SU-DHL-6 (cell line): ENCODE measurements around the gene RASA3.

Experiments
- H2AFZ ChIP-seq: fragments of 200-600 bp; sonication (generic); 2 replicates; pipeline ENCODE4 v1.6.1; 2014; ENCODE audit warnings: low read depth, mild to moderate bottlenecking, moderate library complexity, mixed read lengths, antibody characterized with exemption, low read length; ENCODE audit not compliant: severe bottlenecking
- H3F3A ChIP-seq: fragments of 200-600 bp; shearing (Covaris generic); 2 replicates; pipeline ENCODE4 v1.6.0; 2016; ENCODE audit warnings: antibody characterized with exemption, mild to moderate bottlenecking; ENCODE audit not compliant: insufficient read depth
- H3K27ac ChIP-seq: fragments of 200-600 bp; sonication (generic); 2 replicates; pipeline ENCODE4 v1.5.1; 2016; ENCODE audit warnings: low read depth, mild to moderate bottlenecking, low read length, moderate library complexity, mixed read lengths
- H3K27me3 ChIP-seq: fragments of 200-600 bp; sonication (generic), shearing (Covaris generic); 2 replicates; pipeline ENCODE4 v1.6.0; 2014; ENCODE audit warnings: mild to moderate bottlenecking, low read length
- H3K36me3 ChIP-seq: fragments of 200-600 bp; sonication (generic); 2 replicates; pipeline ENCODE4 v1.6.1; 2014; ENCODE audit warnings: mild to moderate bottlenecking, low read length, mixed read lengths
- H3K4me2 ChIP-seq: fragments of 300-600, 200-600 bp; shearing (Covaris generic), sonication (generic); 2 replicates; pipeline ENCODE4 v1.6.0; 2014; ENCODE audit warnings: low read length, low read depth, mild to moderate bottlenecking; ENCODE audit not compliant: poor library complexity, severe bottlenecking
- H3K4me3 ChIP-seq: fragments of 200-600 bp; sonication (generic); 2 replicates; pipeline ENCODE4 v1.5.1; 2014; ENCODE audit warnings: antibody characterized with exemption, low read length, mild to moderate bottlenecking, mixed read lengths; ENCODE audit not compliant: insufficient read depth, poor library complexity, severe bottlenecking
- H3K79me2 ChIP-seq: fragments of 200-600 bp; sonication (generic); 2 replicates; pipeline ENCODE4 v1.6.1; 2014; ENCODE audit warnings: mild to moderate bottlenecking, low read length, moderate library complexity; ENCODE audit not compliant: insufficient read depth
- H3K9ac ChIP-seq: fragments of 200-600 bp; sonication (generic); 2 replicates; pipeline ENCODE4 v1.7.0; 2014; ENCODE audit warnings: mild to moderate bottlenecking, low read length
- H3K9me2 ChIP-seq: fragments of 200-600 bp; sonication (generic); replicated peaks from 2 replicates; pipeline ENCODE4 v1.6.1; 2014; ENCODE audit warnings: low read length; ENCODE audit not compliant: insufficient read depth
- H3K9me3 ChIP-seq: fragments of 200-600 bp; sonication (generic); 2 replicates; pipeline ENCODE4 v1.6.1; 2014; ENCODE audit warnings: low read length, mixed read lengths; ENCODE audit not compliant: insufficient read depth
- H4K20me1 ChIP-seq: fragments of 200-600 bp; sonication (generic); 2 replicates; pipeline ENCODE4 v1.6.1; 2014; ENCODE audit warnings: low read depth, mild to moderate bottlenecking, antibody characterized with exemption, low read length, moderate library complexity, mixed read lengths
- EZH2phosphoT487 ChIP-seq: fragments of 200-600 bp; sonication (generic), shearing (Covaris generic); conservative IDR thresholded peaks from 2 replicates; pipeline ENCODE4 v1.6.1; 2018; ENCODE audit warnings: mild to moderate bottlenecking, antibody characterized with exemption, low read length, moderate library complexity, mixed read lengths
- TF ChIP-seq, protein P1 (sequence below): fragments of 200-600 bp; sonication (generic); IDR thresholded peaks from one replicate; pipeline ENCODE4 v1.5.1; 2017; ENCODE audit warnings: antibody characterized with exemption, mild to moderate bottlenecking, low read length, moderate library complexity; ENCODE audit not compliant: insufficient read depth, poor library complexity, severe bottlenecking

Gene RASA3

DNA sequence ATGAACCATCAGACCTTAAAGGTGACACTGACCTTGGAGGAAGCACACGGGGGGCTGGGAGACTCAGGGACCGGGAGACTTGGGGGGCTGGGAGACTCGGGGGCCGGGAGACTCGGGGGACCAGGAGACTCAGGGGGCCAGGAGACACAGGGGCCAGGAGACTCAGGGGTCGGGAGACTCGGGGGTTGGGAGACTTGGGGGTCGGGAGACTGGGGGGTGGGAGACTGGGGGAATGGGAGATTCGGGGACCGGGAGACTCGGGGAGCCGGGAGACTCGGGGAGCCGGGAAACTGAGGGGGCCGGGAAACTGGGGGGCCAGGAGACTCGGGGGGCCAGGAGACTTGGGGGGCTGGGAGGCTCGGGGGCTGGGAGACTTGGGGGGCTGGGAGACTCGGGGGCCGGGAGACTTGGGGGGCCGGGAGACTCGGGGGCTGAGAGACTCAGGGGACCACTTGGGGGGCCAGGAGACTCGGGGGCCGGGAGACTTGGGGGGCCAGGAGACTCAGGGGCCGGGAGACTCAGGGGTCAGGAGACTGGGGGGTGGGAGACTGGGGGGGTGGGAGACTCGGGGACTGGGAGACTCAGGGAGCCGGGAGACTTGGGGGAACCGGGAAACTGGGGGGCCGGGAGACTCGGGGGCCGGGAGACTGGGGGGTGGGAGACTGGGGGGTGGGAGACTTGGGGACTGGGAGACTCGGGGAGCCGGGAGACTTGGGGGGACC lies 62.9 kb downstream of the RASA3 start:
- H3K36me3 ChIP-seq = no peaks in the 10 kb centered on the region
- no peaks in the 10 kb centered on the region for H3K27me3 ChIP-seq
- no peak overlapping the region for H2AFZ ChIP-seq
- no peak overlapping the region for H3K27ac ChIP-seq
- no peak overlapping the region for H3K4me3 ChIP-seq
- H3K79me2 ChIP-seq = no peaks in the 10 kb centered on the region
- H4K20me1 ChIP-seq = no peaks in the 10 kb centered on the region
- no peak overlapping the region for H3K4me2 ChIP-seq
- TF ChIP-seq EZH2phosphoT487 = no peak
- TF ChIP-seq, protein P1, sequence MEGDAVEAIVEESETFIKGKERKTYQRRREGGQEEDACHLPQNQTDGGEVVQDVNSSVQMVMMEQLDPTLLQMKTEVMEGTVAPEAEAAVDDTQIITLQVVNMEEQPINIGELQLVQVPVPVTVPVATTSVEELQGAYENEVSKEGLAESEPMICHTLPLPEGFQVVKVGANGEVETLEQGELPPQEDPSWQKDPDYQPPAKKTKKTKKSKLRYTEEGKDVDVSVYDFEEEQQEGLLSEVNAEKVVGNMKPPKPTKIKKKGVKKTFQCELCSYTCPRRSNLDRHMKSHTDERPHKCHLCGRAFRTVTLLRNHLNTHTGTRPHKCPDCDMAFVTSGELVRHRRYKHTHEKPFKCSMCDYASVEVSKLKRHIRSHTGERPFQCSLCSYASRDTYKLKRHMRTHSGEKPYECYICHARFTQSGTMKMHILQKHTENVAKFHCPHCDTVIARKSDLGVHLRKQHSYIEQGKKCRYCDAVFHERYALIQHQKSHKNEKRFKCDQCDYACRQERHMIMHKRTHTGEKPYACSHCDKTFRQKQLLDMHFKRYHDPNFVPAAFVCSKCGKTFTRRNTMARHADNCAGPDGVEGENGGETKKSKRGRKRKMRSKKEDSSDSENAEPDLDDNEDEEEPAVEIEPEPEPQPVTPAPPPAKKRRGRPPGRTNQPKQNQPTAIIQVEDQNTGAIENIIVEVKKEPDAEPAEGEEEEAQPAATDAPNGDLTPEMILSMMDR = no peak
- no peaks in the 10 kb centered on the region for H3K9me3 ChIP-seq
- H3F3A ChIP-seq = peaks cover 26% of the 10 kb centered on the region
- H3K9ac ChIP-seq = no peak overlapping the region
- no peaks in the 10 kb centered on the region for H3K9me2 ChIP-seq

DNA sequence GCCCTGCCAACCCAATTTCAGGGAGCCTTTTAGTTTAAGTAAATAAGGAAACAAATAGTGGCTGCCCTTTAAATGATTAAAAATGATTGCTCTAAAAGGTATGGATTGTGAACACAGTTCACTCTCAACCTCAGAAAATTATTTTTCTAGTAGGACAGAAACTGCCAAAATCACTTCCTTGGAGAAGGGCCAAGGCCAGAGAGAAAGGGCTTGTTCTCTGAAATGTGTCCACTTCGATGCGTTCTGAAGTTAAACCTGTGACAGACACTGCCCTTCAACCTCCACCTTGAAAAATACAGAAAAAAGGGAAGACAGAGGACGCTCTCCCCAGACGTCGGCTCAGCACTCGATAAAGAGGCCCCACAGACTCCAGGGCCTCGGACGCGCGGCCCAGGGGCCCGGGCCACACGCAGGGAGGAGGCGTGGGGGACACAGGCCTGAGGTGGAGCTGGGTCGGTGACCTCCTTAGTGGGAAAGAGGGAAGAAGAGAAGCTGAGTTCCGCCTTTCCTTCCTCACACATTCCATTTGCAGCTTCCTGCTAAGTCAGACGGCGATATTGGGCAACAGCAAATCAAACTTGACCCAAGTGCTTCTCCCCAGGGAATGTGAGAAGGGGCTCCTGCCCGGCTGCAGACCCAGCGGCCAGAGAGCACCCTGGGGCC lies 63.6 kb downstream of the RASA3 start:
- Histone ChIP-seq H3K4me3 (no peak overlapping the region), H3K9me2 (no peaks in the 10 kb centered on the region), H3K9ac (no peak overlapping the region), H3K4me2 (no peak overlapping the region), H3K27ac (peak overlapping the region; percentile 93), H4K20me1 (no peaks in the 10 kb centered on the region), H3F3A (peaks cover 26% of the 10 kb centered on the region), H3K36me3 (no peaks in the 10 kb centered on the region), H3K79me2 (no peaks in the 10 kb centered on the region), H3K9me3 (no peaks in the 10 kb centered on the region), H2AFZ (no peak overlapping the region), H3K27me3 (no peaks in the 10 kb centered on the region)
- TF ChIP-seq EZH2phosphoT487 = no peak
- TF ChIP-seq, protein P1 = no peak

DNA sequence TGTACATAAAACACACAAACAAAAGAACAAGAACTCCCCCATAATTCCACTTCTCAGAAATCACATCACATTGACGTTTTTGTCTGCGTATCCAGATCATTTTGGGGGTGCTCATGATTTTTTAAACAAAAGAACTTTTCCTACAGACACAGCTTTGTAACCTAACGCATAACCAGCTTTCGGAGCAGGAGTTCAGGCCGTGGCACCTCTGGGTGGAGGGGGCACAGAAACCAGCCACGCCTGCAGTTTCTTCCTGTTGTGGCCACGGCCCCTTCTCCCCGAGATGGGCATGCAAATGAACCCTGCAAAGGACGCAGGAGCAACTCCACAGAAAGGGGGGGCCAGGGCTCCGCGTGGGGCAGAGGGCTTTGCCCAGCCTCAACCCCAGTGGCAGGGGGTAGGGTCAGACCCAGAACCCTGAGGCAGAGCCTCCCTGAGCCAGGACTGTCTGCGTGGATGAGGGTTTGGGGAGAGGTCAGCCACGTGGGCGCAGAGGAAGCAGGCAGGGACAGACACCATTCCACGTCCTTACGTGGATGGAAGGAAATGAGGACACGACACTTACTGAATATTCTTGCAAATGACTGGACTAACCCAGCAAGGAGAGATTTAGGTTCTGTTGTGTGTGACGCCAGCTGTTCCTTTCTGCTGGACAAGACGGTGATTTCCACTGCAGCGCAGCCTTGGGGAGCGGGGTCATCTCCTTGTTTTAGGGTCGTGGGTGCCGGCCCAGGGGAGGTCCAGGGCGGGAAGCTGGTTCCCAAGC lies 64.4 kb downstream of the RASA3 start:
- H2AFZ ChIP-seq = no peak overlapping the region
- H4K20me1 ChIP-seq = no peaks in the 10 kb centered on the region
- H3K4me2 ChIP-seq = peak overlapping the region; percentile 55
- H3K9me2 ChIP-seq = no peaks in the 10 kb centered on the region
- no peaks in the 10 kb centered on the region for H3K9me3 ChIP-seq
- peak overlapping the region; percentile 56; the same call in 1 of the 2 replicates for H3K9ac ChIP-seq
- TF ChIP-seq, protein P1 = no peak
- TF ChIP-seq EZH2phosphoT487 = no peak
- H3K36me3 ChIP-seq = no peaks in the 10 kb centered on the region
- peaks cover 26% of the 10 kb centered on the region for H3F3A ChIP-seq
- H3K27ac ChIP-seq = peak overlapping the region; percentile 93
- H3K27me3 ChIP-seq = no peaks in the 10 kb centered on the region
- H3K4me3 ChIP-seq = no peak overlapping the region
- H3K79me2 ChIP-seq = no peaks in the 10 kb centered on the region
